Skeletal muscle cell (primary cell): Measurements from ENCODE around the gene FOLR1.

Experiments used
- DNase-seq: peaks from one replicate; pipeline ENCODE4 v3.0.0-alpha.2; 2010; ENCODE audit warnings: low read depth
- H3K4me3 ChIP-seq: 2 replicates; pipeline ENCODE4 v1.5.1; 2011; ENCODE audit warnings: low read depth, mild to moderate bottlenecking, control low read depth, low read length, moderate library complexity

Gene FOLR1

GRCh38 chr11:72221386-72222075 is 29.6 kb downstream of the FOLR1 start:
- no peak overlapping the region for H3K4me3 ChIP-seq
- DNase-seq = no peak

GRCh38 chr11:72222106-72222891 is 30.4 kb downstream of the FOLR1 start:
- no peak for DNase-seq
- peak overlapping the region; percentile 98 for H3K4me3 ChIP-seq

- DNase-seq = peak; percentile 73
Measured at GRCh38 chr11:72222907-72223614, 31.1 kb downstream of the FOLR1 start.

GRCh38 chr11:72223615-72224563 is 31.9 kb downstream of the FOLR1 start:
- H3K4me3 ChIP-seq = peak overlapping the region; percentile 98
- no peak for DNase-seq

More at GRCh38 chr11:72222907-72223614, 31.1 kb downstream of the FOLR1 start:
- H3K4me3 ChIP-seq = peak overlapping the region; percentile 98

- no peak for DNase-seq
- peak within 1 kb of the TSS; percentile 98 for H3K4me3 ChIP-seq
Measured at GRCh38 chr11:72224564-72225410, 32.8 kb downstream of the FOLR1 start, which contains the start of gene INPPL1. INPPL1 (plus strand) TSS chr11:72224767; CDS start chr11:72224985, 218 bp downstream.

- peak overlapping the region; percentile 98 for H3K4me3 ChIP-seq
- no peak for DNase-seq
Measured at GRCh38 chr11:72225411-72225951, 33.5 kb downstream of the FOLR1 start.

GRCh38 chr11:72226701-72227100 is 34.8 kb downstream of the FOLR1 start:
- H3K4me3 ChIP-seq = no peak overlapping the region
- DNase-seq = no peak

- no peak overlapping the region for H3K4me3 ChIP-seq
- DNase-seq = no peak
Measured at GRCh38 chr11:72227316-72228228, 35.6 kb downstream of the FOLR1 start.

- no peak for DNase-seq
- H3K4me3 ChIP-seq = no peak overlapping the region
Measured at GRCh38 chr11:72228229-72228843, 36.4 kb downstream of the FOLR1 start.

- H3K4me3 ChIP-seq = no peak overlapping the region
- no peak for DNase-seq
Measured at GRCh38 chr11:72228844-72229231, 36.9 kb downstream of the FOLR1 start.

GRCh38 chr11:72229336-72229924 is 37.5 kb downstream of the FOLR1 start:
- H3K4me3 ChIP-seq = no peak overlapping the region
- no peak for DNase-seq

GRCh38 chr11:72229925-72230763 is 38.2 kb downstream of the FOLR1 start:
- H3K4me3 ChIP-seq = no peak overlapping the region
- no peak for DNase-seq

- DNase-seq = no peak
- no peak overlapping the region for H3K4me3 ChIP-seq
Measured at GRCh38 chr11:72230764-72231365, 38.9 kb downstream of the FOLR1 start.

- DNase-seq = no peak
Measured at GRCh38 chr11:72231396-72232259, 39.7 kb downstream of the FOLR1 start.

More at GRCh38 chr11:72231396-72232259, 39.7 kb downstream of the FOLR1 start:
- H3K4me3 ChIP-seq = no peak overlapping the region
